HepG2 (cell line): ENCODE data around the gene GRIFIN. TPM values are rescaled to one million over a fixed set of nuclear protein-coding genes. Genes with fewer than 3 reads are reported as not detected.

Experiments used
- ATAC-seq: fragments of 200-7000 bp; cut with Tn5 transposase; 3 replicates; pipeline ENCODE4 v1.9.1; 2020; ENCODE audit warnings: mild to moderate bottlenecking, moderate library complexity
- BruUV-seq: library from RNA; stranded (reverse); fragments of 400-500 nt; replicated peaks from 2 replicates; lab custom pipeline; 2021; lab: Mats Ljungman, UMichigan
- CTCF ChIA-PET: fragments of 300-600 bp; formaldehyde crosslinking; extraction: SDS; loops from one replicate; lab custom pipeline; 2021; ENCODE audit warnings: low total read pairs, inconsistent platforms, low intra/inter-chr PET ratio; lab: Yijun Ruan, JAX
- POLR2A ChIA-PET: fragments of 350-600 bp; sonication (Branson Sonifier 250); formaldehyde crosslinking; loops from one replicate; lab custom pipeline; 2020; ENCODE audit warnings: antibody characterized with exemption, inconsistent platforms; lab: Yijun Ruan, JAX
- DNase-seq: peaks from one replicate; pipeline ENCODE4 v3.0.0-alpha.2; 2015; ENCODE audit warnings: low spot score
- FAIRE-seq: peaks from 3 replicates; lab custom pipeline; 2011; peaks lifted over from hg19 to GRCh38; lab: Jason Lieb, UNC
- H2AFZ ChIP-seq: one replicate; pipeline ENCODE4 v1.6.1; 2011; ENCODE audit warnings: low read length, inconsistent platforms
- H3K27ac ChIP-seq: fragments of 300-600 bp; 3 replicates; pipeline ENCODE4 v1.8.0; 2011; ENCODE audit warnings: mixed run types, mild to moderate bottlenecking, mixed read lengths, low read length, inconsistent platforms; ENCODE audit not compliant: insufficient read depth; ENCODE audit errors: extremely low read length
- H3K27me3 ChIP-seq, 2 experiments: fragments of 200-600 bp in 1 of 2; 2 replicates in 1 of 2; 3 replicates in 1 of 2; pipeline versions ENCODE4 v1.6.0 to v1.8.0; 2011; ENCODE audit warnings: low read length in 2 of 2, mild to moderate bottlenecking in 2 of 2, moderate library complexity in 2 of 2, inconsistent platforms in 1 of 2; ENCODE audit not compliant: insufficient read depth in 2 of 2, control insufficient read depth in 1 of 2
- H3K36me3 ChIP-seq, 2 experiments: fragments of 200-600 bp in 1 of 2; replicated peaks in 1 of 2; 2 replicates in 1 of 2; 3 replicates in 1 of 2; pipeline versions ENCODE4 v1.5.1 to v1.8.0; 2011; ENCODE audit warnings: low read length in 2 of 2, inconsistent platforms in 1 of 2; ENCODE audit not compliant: insufficient read depth in 2 of 2, control insufficient read depth in 1 of 2
- H3K4me1 ChIP-seq: 2 replicates; pipeline ENCODE4 v1.5.1; 2012; ENCODE audit warnings: low read length, inconsistent platforms; ENCODE audit not compliant: insufficient read depth
- H3K4me2 ChIP-seq: 2 replicates; pipeline ENCODE4 v1.6.0; 2011; ENCODE audit warnings: low read depth, low read length, inconsistent platforms
- H3K4me3 ChIP-seq, 3 experiments: fragments of 200-600 bp in 1 of 3; sonication (generic), shearing (Covaris generic) in 1 of 3; replicated peaks in 1 of 3; 2 replicates each; pipeline ENCODE4 v1.5.1; 2011 to 2016; ENCODE audit warnings: low read length in 3 of 3, inconsistent platforms in 2 of 3, low read depth in 2 of 3, mild to moderate bottlenecking in 2 of 3, control low read depth in 1 of 3, mixed read lengths in 1 of 3; ENCODE audit not compliant: insufficient read depth in 1 of 3
- H3K79me2 ChIP-seq: one replicate; pipeline ENCODE4 v1.6.1; 2011; ENCODE audit warnings: low read length, inconsistent platforms; ENCODE audit not compliant: insufficient read depth
- H3K9ac ChIP-seq: 2 replicates; pipeline ENCODE4 v1.6.0; 2011; ENCODE audit warnings: mild to moderate bottlenecking, low read depth, low read length, inconsistent platforms; ENCODE audit not compliant: insufficient read depth
- H3K9me3 ChIP-seq: 2 replicates; pipeline ENCODE4 v1.5.1; 2012; ENCODE audit warnings: mild to moderate bottlenecking, low read length
- H4K20me1 ChIP-seq: 2 replicates; pipeline ENCODE4 v1.6.0; 2011; ENCODE audit warnings: inconsistent platforms, mild to moderate bottlenecking, low read length, moderate library complexity; ENCODE audit not compliant: insufficient read depth
- AKAP8 ChIP-seq: sonication (generic); formaldehyde crosslinking; IDR thresholded peaks from 2 replicates; pipeline ENCODE4 v1.5.1; 2020; ENCODE audit warnings: mild to moderate bottlenecking, missing genetic modification reagents
- FOXC1 ChIP-seq: sonication (generic); formaldehyde crosslinking; IDR thresholded peaks from 2 replicates; pipeline ENCODE4 v1.8.0; 2022; ENCODE audit warnings: mild to moderate bottlenecking, missing genetic modification reagents, borderline replicate concordance
- GZF1 ChIP-seq: sonication (generic); formaldehyde crosslinking; IDR thresholded peaks from 2 replicates; pipeline ENCODE4 v1.5.1; 2020; ENCODE audit warnings: mild to moderate bottlenecking, missing genetic modification reagents
- MAFG ChIP-seq: sonication (generic); formaldehyde crosslinking; IDR thresholded peaks from 2 replicates; pipeline ENCODE4 v1.5.1; 2020; ENCODE audit warnings: mild to moderate bottlenecking, missing genetic modification reagents
- PATZ1 ChIP-seq: sonication (generic); formaldehyde crosslinking; IDR thresholded peaks from 2 replicates; pipeline ENCODE4 v1.4.0; 2020; ENCODE audit warnings: missing genetic modification reagents
- REST ChIP-seq, 2 experiments: IDR thresholded peaks; 2 replicates each; pipeline ENCODE4 v1.6.1; 2011 to 2012; ENCODE audit warnings: low read length in 2 of 2, borderline replicate concordance in 1 of 2, low read depth in 1 of 2, mild to moderate bottlenecking in 1 of 2, moderate library complexity in 1 of 2
- RFXANK ChIP-seq: IDR thresholded peaks from 2 replicates; pipeline ENCODE4 v1.6.1; 2016
- ZBED4 ChIP-seq: sonication (generic); formaldehyde crosslinking; IDR thresholded peaks from 2 replicates; pipeline ENCODE4 v1.4.0; 2020; ENCODE audit warnings: missing genetic modification reagents, borderline replicate concordance
- ZNF572 ChIP-seq: sonication (generic); formaldehyde crosslinking; IDR thresholded peaks from 2 replicates; pipeline ENCODE4 v1.5.1; 2020; ENCODE audit warnings: mild to moderate bottlenecking, missing genetic modification reagents
- WGBS: methylation state at CpG from one replicate; pipeline ENCODE4 v1.1.6; 2017; ENCODE audit warnings: low lambda C conversion rate; 5-methylcytosine and 5-hydroxymethylcytosine counted together
- in situ Hi-C: cut with HindIII; loops from 2 replicates; pipeline ENCODE4 v1.10.0; 2017; ENCODE audit warnings: low pct_unique_long_range_greater_than_20kb; ENCODE audit not compliant: extremely low pct_ligation_motif_present
- intact Hi-C: fragments of 100-400 bp; cut with micrococcal nuclease; formaldehyde crosslinking; loops from one replicate; pipeline ENCODE4 v1.10.0; 2022; ENCODE audit not compliant: unreplicated experiment
- polyA plus RNA-seq, 8 experiments: library from polyadenylated mRNA; depleted of rRNA in 3 of 8; stranded (reverse) in 7 of 8; unstranded in 1 of 8; fragments of >200 nt; fragmentation: Illumina TruSeq in 4 of 8; extraction: Trizol in 4 of 8; gene quantifications; 2 replicates each; pipeline versions ENCODE4 v1.2.1 to v1.2.3, GENCODE V29; 2011 to 2016; ENCODE audit warnings: low read depth in 4 of 8, missing spikeins in 1 of 8, mixed read lengths in 1 of 8; ENCODE audit not compliant: insufficient read depth in 1 of 8
- total RNA-seq, 5 experiments: library from RNA; depleted of rRNA; stranded (reverse); fragments of >200 nt; fragmentation: Illumina TruSeq; extraction: Trizol; gene quantifications; 2 replicates each; pipeline ENCODE4 v1.2.3, GENCODE V29; 2016; ENCODE audit warnings: low read depth in 1 of 5
- TF ChIP-seq, protein P1 (sequence below): sonication (generic); formaldehyde crosslinking; IDR thresholded peaks from 2 replicates; pipeline ENCODE4 v1.8.1; 2023; ENCODE audit warnings: mild to moderate bottlenecking, missing genetic modification reagents, borderline replicate concordance
- TF ChIP-seq, protein P2 (sequence below): sonication (generic); formaldehyde crosslinking; IDR thresholded peaks from 2 replicates; pipeline ENCODE4 v1.4.0; 2020; ENCODE audit warnings: missing genetic modification reagents

GRIFIN gene
- total and polyA plus RNA-seq, 2 of the 13 experiments (the other 11 are each of a cell fraction or from before 2014, with no cell fraction given) = not detected

GRCh38 chr7:2460188-2460587 lies 16.0 kb downstream of the GRIFIN start:
- H3K9ac ChIP-seq = no peak overlapping the region
- intact Hi-C loops = no loop called here
- FAIRE-seq (no peak), DNase-seq (no peak), ATAC-seq (peak; percentile 14; the same call in 2 of the 3 replicates)
- H3K4me2 ChIP-seq = no peak overlapping the region
- in situ Hi-C loops = no loop called here
- no peak overlapping the region for H3K27ac ChIP-seq
- H3K4me3 ChIP-seq = no peak overlapping the region
- no peaks in the 10 kb centered on the region for H4K20me1 ChIP-seq
- H3K27me3 ChIP-seq = peaks cover 4 to 7% of the 10 kb centered on the region in 2 experiments; a peak in 3 of 5 replicates
- H3K9me3 ChIP-seq = no peaks in the 10 kb centered on the region
- H3K4me1 ChIP-seq = peaks cover 20% of the 10 kb centered on the region
- no TSS peak for BruUV-seq
- ChIA-PET POLR2A (no interaction called here), CTCF (no interaction called here)
- H3K36me3 ChIP-seq = no peaks in the 10 kb centered on the region
- H3K79me2 ChIP-seq = no peaks in the 10 kb centered on the region
- H2AFZ ChIP-seq = no peak overlapping the region
- 55% methylated on average over 6 of the region's 23 CpGs for WGBS
- TF ChIP-seq, protein P1, sequence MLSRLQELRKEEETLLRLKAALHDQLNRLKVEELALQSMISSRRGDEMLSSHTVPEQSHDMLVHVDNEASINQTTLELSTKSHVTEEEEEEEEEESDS (CRISPR knock-in tag) = no peak
- TF ChIP-seq FOXC1 (CRISPR knock-in tag) (no peak), REST (IDR thresholded peaks at IDR 0.05; ENCODE audit: borderline replicate concordance in 1 of 2, low read depth in 1 of 2, low read length in 2 of 2) (no peak), MAFG (CRISPR knock-in tag) (no peak), PATZ1 (CRISPR knock-in tag) (no peak), RFXANK (CRISPR knock-in tag) (no peak), ZBED4 (CRISPR knock-in tag) (no peak), GZF1 (CRISPR knock-in tag) (no peak), AKAP8 (CRISPR knock-in tag) (no peak), ZNF572 (CRISPR knock-in tag) (no peak)
- TF ChIP-seq, protein P2, sequence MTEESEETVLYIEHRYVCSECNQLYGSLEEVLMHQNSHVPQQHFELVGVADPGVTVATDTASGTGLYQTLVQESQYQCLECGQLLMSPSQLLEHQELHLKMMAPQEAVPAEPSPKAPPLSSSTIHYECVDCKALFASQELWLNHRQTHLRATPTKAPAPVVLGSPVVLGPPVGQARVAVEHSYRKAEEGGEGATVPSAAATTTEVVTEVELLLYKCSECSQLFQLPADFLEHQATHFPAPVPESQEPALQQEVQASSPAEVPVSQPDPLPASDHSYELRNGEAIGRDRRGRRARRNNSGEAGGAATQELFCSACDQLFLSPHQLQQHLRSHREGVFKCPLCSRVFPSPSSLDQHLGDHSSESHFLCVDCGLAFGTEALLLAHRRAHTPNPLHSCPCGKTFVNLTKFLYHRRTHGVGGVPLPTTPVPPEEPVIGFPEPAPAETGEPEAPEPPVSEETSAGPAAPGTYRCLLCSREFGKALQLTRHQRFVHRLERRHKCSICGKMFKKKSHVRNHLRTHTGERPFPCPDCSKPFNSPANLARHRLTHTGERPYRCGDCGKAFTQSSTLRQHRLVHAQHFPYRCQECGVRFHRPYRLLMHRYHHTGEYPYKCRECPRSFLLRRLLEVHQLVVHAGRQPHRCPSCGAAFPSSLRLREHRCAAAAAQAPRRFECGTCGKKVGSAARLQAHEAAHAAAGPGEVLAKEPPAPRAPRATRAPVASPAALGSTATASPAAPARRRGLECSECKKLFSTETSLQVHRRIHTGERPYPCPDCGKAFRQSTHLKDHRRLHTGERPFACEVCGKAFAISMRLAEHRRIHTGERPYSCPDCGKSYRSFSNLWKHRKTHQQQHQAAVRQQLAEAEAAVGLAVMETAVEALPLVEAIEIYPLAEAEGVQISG (CRISPR knock-in tag) = no peak
